ENCODE data around the gene KCNQ1OT1.

KCNQ1OT1 gene

GRCh38 chr11:2732940-2733628 is 33.3 kb upstream of the KCNQ1OT1 start:
- Histone ChIP-seq H3K4me1 (ENCODE audit: low read length) (no peaks in the 10 kb centered on the region), H3K9me2 (replicated peaks; ENCODE audit: insufficient read depth, low read length) (no peaks in the 10 kb centered on the region), H3F3A (ENCODE audit: insufficient read depth, low read length) (no peaks in the 10 kb centered on the region), H4K20me1 (ENCODE audit: insufficient read depth, low read length) (no peaks in the 10 kb centered on the region), H3K9ac (ENCODE audit: low read length) (no peak overlapping the region), H3K9me3 (replicated peaks; ENCODE audit: insufficient read depth, low read length) (no peaks in the 10 kb centered on the region), H3K36me3 (replicated peaks; ENCODE audit: insufficient read depth, low read length) (no peaks in the 10 kb centered on the region), H2AFZ (ENCODE audit: low read length) (no peak overlapping the region), H3K27ac (ENCODE audit: low read length) (no peak overlapping the region), H3K79me2 (ENCODE audit: low read length) (no peaks in the 10 kb centered on the region), H3K27me3 (replicated peaks; ENCODE audit: insufficient read depth, low read length) (no peaks in the 10 kb centered on the region), H3K4me2 (ENCODE audit: low read depth, low read length) (no peak overlapping the region), H3K4me3 (ENCODE audit: low read length) (no peak overlapping the region)
- DNase-seq: no peak
- TF ChIP-seq CTCF (IDR thresholded peaks at IDR 0.05; ENCODE audit: low read length) (no peak), EZH2phosphoT487 (IDR thresholded peaks at IDR 0.05; ENCODE audit: low read length) (no peak), EZH2 (optimal IDR thresholded peaks at IDR 0.05; ENCODE audit: low read depth, low read length) (no peak)

GRCh38 chr11:2732261-2732939 is 32.6 kb upstream of the KCNQ1OT1 start:
- H3K4me3 ChIP-seq (ENCODE audit: low read length): no peak overlapping the region
- no peaks in the 10 kb centered on the region for H4K20me1 ChIP-seq (ENCODE audit: insufficient read depth, low read length)
- H3K79me2 ChIP-seq (ENCODE audit: low read length): no peaks in the 10 kb centered on the region
- H3K4me2 ChIP-seq (ENCODE audit: low read depth, low read length): no peak overlapping the region
- no peaks in the 10 kb centered on the region for H3K4me1 ChIP-seq (ENCODE audit: low read length)
- H3K36me3 ChIP-seq (replicated peaks; ENCODE audit: insufficient read depth, low read length): no peaks in the 10 kb centered on the region
- H3F3A ChIP-seq (ENCODE audit: insufficient read depth, low read length): no peaks in the 10 kb centered on the region
- no peaks in the 10 kb centered on the region for H3K9me2 ChIP-seq (replicated peaks; ENCODE audit: insufficient read depth, low read length)
- no peak overlapping the region for H2AFZ ChIP-seq (ENCODE audit: low read length)
- TF ChIP-seq EZH2phosphoT487 (IDR thresholded peaks at IDR 0.05; ENCODE audit: low read length) (no peak), EZH2 (optimal IDR thresholded peaks at IDR 0.05; ENCODE audit: low read depth, low read length) (no peak), CTCF (IDR thresholded peaks at IDR 0.05; ENCODE audit: low read length) (no peak)
- no peak overlapping the region for H3K27ac ChIP-seq (ENCODE audit: low read length)
- H3K9ac ChIP-seq (ENCODE audit: low read length): no peak overlapping the region
- no peaks in the 10 kb centered on the region for H3K27me3 ChIP-seq (replicated peaks; ENCODE audit: insufficient read depth, low read length)
- no peaks in the 10 kb centered on the region for H3K9me3 ChIP-seq (replicated peaks; ENCODE audit: insufficient read depth, low read length)
- DNase-seq: no peak

GRCh38 chr11:2731130-2732125 is 31.6 kb upstream of the KCNQ1OT1 start:
- H3K27me3 ChIP-seq (replicated peaks; ENCODE audit: insufficient read depth, low read length): no peaks in the 10 kb centered on the region
- no peak overlapping the region for H3K4me3 ChIP-seq (ENCODE audit: low read length)
- DNase-seq: no peak

More at GRCh38 chr11:2731130-2732125, 31.6 kb upstream of the KCNQ1OT1 start:
- no peaks in the 10 kb centered on the region for H3K9me3 ChIP-seq (replicated peaks; ENCODE audit: insufficient read depth, low read length)
- H3K4me1 ChIP-seq (ENCODE audit: low read length): no peaks in the 10 kb centered on the region
- no peak overlapping the region for H3K27ac ChIP-seq (ENCODE audit: low read length)
- H3K4me2 ChIP-seq (ENCODE audit: low read depth, low read length): no peak overlapping the region
- H3K79me2 ChIP-seq (ENCODE audit: low read length): no peaks in the 10 kb centered on the region
- no peaks in the 10 kb centered on the region for H3K36me3 ChIP-seq (replicated peaks; ENCODE audit: insufficient read depth, low read length)
- H3K9ac ChIP-seq (ENCODE audit: low read length): no peak overlapping the region
- no peak overlapping the region for H2AFZ ChIP-seq (ENCODE audit: low read length)
- H3K9me2 ChIP-seq (replicated peaks; ENCODE audit: insufficient read depth, low read length): no peaks in the 10 kb centered on the region
- TF ChIP-seq CTCF (IDR thresholded peaks at IDR 0.05; ENCODE audit: low read length): no peak
- no peak for TF ChIP-seq EZH2phosphoT487 (IDR thresholded peaks at IDR 0.05; ENCODE audit: low read length)
- TF ChIP-seq EZH2 (optimal IDR thresholded peaks at IDR 0.05; ENCODE audit: low read depth, low read length): no peak
- H3F3A ChIP-seq (ENCODE audit: insufficient read depth, low read length): no peaks in the 10 kb centered on the region
- H4K20me1 ChIP-seq (ENCODE audit: insufficient read depth, low read length): no peaks in the 10 kb centered on the region
